ENCODE results near the gene NUP210L.
"Not testable (repeated sequence)": the region's sequence is repeated elsewhere in the genome, so short reads cannot be mapped to it uniquely, and the experiment has no call there.

- TF ChIP-seq ZNF274 (IDR thresholded peaks at IDR 0.05; ENCODE audit: low read depth, low read length); SUZ12 (IDR thresholded peaks at IDR 0.05; ENCODE audit: extremely low read depth, insufficient read depth, insufficient read length): not testable (repeated sequence)
Observed at GRCh38 chr1:154083057-154083456, 71.8 kb downstream of the NUP210L start.

All from NT2/D1 (cell line).